Measurements from ENCODE around the gene JAM2. TPM values are rescaled to one million over a fixed set of nuclear protein-coding genes. Genes with fewer than 3 reads are reported as not detected.

Gene JAM2
- total RNA-seq, 2 donors from 2014 or later, result 0.33 to 3.4 TPM

DNA sequence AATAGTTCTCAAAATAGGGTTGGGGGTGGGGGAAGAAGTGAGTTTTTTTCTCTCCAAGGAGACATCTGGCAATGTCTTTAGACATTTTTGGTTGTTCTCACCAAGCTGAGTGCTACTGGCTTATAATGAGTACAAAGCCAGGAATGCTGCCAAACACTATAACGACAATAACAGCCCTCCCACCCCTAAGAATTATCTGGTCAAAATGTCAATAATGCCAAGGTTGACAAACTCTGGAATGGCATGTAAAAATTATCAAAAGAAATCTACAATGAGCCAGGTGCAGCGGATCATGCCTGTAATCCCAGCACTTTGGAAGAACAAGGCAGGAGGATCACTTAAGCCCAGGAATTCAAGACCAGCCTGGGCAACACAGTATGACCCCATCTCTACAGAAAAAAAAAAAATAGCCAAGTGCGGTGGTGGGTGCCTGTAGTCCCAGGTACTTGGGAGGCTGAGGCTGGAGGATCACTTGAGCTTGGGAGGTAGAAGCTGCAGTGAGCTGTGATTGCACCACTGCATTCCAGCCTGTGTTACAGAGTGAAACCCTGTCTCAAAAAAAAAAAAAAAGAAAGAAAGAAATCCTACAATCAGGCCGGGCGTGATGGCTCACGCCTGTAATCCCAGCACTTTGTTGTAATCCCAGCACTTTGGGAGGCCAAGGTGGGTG, 93.2 kb downstream of the JAM2 start:
- 51 to 60% methylated on average over 6 of the region's 6 CpGs for WGBS, 2 donors
- no peak for ATAC-seq
- no peak for DNase-seq
- intact Hi-C loops (cut with DNase I), result no loop called here
- Histone ChIP-seq H3K27ac (peak overlapping the region in 2 of 4 donors; percentile 19 to 99), H3K27me3 (no peaks in the 10 kb centered on the region), H3K4me3 (no peak overlapping the region), H3K9me3 (no peaks in the 10 kb centered on the region), H3K4me1 (peaks cover 40% of the 10 kb centered on the region), H3K36me3 (replicated peaks in 1 of 2; ENCODE audit: insufficient read depth in 1 of 2, low read depth in 2 of 2) (peaks cover 0 to 11% of the 10 kb centered on the region in 2 donors)
- TF ChIP-seq, protein P1, sequence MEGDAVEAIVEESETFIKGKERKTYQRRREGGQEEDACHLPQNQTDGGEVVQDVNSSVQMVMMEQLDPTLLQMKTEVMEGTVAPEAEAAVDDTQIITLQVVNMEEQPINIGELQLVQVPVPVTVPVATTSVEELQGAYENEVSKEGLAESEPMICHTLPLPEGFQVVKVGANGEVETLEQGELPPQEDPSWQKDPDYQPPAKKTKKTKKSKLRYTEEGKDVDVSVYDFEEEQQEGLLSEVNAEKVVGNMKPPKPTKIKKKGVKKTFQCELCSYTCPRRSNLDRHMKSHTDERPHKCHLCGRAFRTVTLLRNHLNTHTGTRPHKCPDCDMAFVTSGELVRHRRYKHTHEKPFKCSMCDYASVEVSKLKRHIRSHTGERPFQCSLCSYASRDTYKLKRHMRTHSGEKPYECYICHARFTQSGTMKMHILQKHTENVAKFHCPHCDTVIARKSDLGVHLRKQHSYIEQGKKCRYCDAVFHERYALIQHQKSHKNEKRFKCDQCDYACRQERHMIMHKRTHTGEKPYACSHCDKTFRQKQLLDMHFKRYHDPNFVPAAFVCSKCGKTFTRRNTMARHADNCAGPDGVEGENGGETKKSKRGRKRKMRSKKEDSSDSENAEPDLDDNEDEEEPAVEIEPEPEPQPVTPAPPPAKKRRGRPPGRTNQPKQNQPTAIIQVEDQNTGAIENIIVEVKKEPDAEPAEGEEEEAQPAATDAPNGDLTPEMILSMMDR (IDR thresholded peaks at IDR 0.05), result no peak
- no peak for TF ChIP-seq POLR2A (IDR thresholded peaks at IDR 0.05)

- TF ChIP-seq POLR2A (IDR thresholded peaks at IDR 0.05), result no peak
- TF ChIP-seq, protein P1 (IDR thresholded peaks at IDR 0.05), result no peak
- H3K4me1 ChIP-seq, result peaks cover 40% of the 10 kb centered on the region
- H3K27me3 ChIP-seq, result no peaks in the 10 kb centered on the region
- H3K4me3 ChIP-seq, result peak overlapping the region; percentile 89 to 97
- H3K27ac ChIP-seq, result peak overlapping the region; percentile 95 to 99 (median 98)
- intact Hi-C loops (cut with DNase I), result no loop called here
- WGBS, 2 donors, result 1 to 2% methylated on average over 30 of the region's 30 CpGs
- ATAC-seq (no peak), DNase-seq (peak in 1 of 4 donors; percentile 16)
- no peaks in the 10 kb centered on the region for H3K9me3 ChIP-seq
- H3K36me3 ChIP-seq (replicated peaks in 1 of 2; ENCODE audit: insufficient read depth in 1 of 2, low read depth in 2 of 2), result peaks cover 0 to 2% of the 10 kb centered on the region in 2 donors
These were observed 95.0 kb downstream of the JAM2 start for GRCh38 chr21:25733859-25734653.

GRCh38 chr21:25734654-25734903, 95.5 kb downstream of the JAM2 start:
- intact Hi-C loops (cut with DNase I), result no loop called here
- peak overlapping the region; percentile 89 to 97 for H3K4me3 ChIP-seq
- TF ChIP-seq, protein P1 (IDR thresholded peaks at IDR 0.05), result no peak
- TF ChIP-seq POLR2A (IDR thresholded peaks at IDR 0.05), result peak; percentile 59 to 93 (median 91)
- H3K36me3 ChIP-seq (replicated peaks in 1 of 2; ENCODE audit: insufficient read depth in 1 of 2, low read depth in 2 of 2), result no peaks in the 10 kb centered on the region
- no peaks in the 10 kb centered on the region for H3K27me3 ChIP-seq
- WGBS, 2 donors, result 0% methylated on average over 7 to 10 of the region's 10 CpGs
- H3K27ac ChIP-seq, result peak overlapping the region; percentile 95 to 99 (median 98)
- DNase-seq (no peak), ATAC-seq (no peak)
- H3K4me1 ChIP-seq, result peaks cover 38% of the 10 kb centered on the region
- no peaks in the 10 kb centered on the region for H3K9me3 ChIP-seq

DNA sequence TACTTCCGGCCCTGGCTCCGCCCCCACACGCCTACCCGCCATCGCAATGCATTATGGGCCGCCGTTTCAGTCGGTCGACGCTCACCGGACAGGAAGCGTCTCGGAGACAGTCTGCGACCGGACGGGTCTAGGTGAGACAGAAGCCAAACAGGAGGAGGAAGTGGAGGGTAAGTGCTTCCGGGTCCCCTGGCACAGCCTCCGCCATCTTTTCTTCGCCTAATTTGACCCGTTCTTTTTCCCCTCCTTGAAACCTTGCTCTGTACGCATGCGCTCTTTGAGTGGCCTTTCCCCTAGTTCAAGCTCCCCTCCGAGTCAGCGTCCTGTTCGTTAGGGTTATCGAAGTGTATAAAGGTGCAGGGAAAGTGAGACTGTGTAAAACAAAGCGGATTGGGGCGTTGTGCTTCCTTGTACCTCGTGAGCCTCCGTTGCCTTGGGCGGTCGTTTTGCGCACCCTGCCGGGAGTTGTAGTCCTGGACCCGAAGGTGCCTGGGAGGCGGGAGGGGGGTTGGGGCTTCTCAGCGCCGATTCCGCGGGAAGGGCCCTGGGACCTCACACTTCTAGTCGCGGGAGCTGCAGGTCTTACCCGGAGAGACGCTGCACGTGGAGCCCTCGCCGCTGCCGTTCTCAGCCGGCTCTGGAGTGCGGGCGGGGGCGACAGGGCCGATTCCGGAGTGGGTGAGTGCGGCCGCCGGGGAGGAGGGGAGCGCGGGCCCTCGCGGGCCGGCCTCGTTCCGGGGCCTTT, 96.0 kb downstream of the JAM2 start, which contains the start of the genes ATP5PF and GABPA:
Gene ATP5PF, minus strand, starts transcription at position 1 of the 742 bp plus-strand sequence. CDS start 5,110 bp downstream, outside the sequence.
Gene GABPA, plus strand, starts transcription at position 69 of the 742 bp plus-strand sequence. CDS start 6,627 bp downstream, outside the sequence.
- ATAC-seq (peak; percentile 94), DNase-seq (peak; percentile 97 to 98 (median 98))
- WGBS, 2 donors, result 0% methylated on average over 34 to 62 of the region's 64 CpGs
- no peaks in the 10 kb centered on the region for H3K27me3 ChIP-seq
- peak within 1 kb of the TSS; percentile 89 to 97 for H3K4me3 ChIP-seq
- no peaks in the 10 kb centered on the region for H3K36me3 ChIP-seq (replicated peaks in 1 of 2; ENCODE audit: insufficient read depth in 1 of 2, low read depth in 2 of 2)
- intact Hi-C loops (cut with DNase I), result no loop called here
- no peaks in the 10 kb centered on the region for H3K9me3 ChIP-seq
- TF ChIP-seq, protein P1 (IDR thresholded peaks at IDR 0.05), result peak in 4 of 7 experiments; percentile 6 to 22 (median 12)
- peak; percentile 16 to 60 (median 50) for TF ChIP-seq POLR2A (IDR thresholded peaks at IDR 0.05)
- peak within 1 kb of the TSS; percentile 95 to 99 (median 98) for H3K27ac ChIP-seq
- peaks cover 34% of the 10 kb centered on the region for H3K4me1 ChIP-seq
